GM18868 (cell line): ENCODE data around the gene TXNDC16.

Experiments used
- ATAC-seq: cut with Tn5 transposase; IDR thresholded peaks from one replicate; pipeline ENCODE4 v1.9.1; 2021; ENCODE audit warnings: mild to moderate bottlenecking, moderate library complexity; ENCODE audit not compliant: unreplicated experiment

TXNDC16 gene

DNA sequence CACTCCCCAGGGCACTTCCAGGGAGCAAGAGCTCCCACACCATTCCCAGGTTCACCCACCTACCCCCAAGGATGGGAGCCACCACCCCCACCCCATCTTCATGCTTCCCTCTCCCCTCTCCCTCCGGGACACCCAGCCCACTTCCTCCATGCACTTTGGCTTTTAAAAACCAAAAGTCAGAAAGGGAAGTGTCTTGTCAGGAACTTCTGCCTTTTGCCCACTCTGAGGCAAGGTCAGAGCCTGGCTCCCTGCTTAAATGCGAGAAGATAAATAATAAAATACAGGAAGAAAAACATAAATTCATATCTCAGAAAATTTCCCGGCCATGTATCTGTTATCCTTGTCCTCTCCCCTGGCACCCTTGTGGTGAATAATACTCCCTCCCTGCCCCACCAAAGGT lies 156.6 kb downstream of the TXNDC16 start:
- ATAC-seq: no peak

DNA sequence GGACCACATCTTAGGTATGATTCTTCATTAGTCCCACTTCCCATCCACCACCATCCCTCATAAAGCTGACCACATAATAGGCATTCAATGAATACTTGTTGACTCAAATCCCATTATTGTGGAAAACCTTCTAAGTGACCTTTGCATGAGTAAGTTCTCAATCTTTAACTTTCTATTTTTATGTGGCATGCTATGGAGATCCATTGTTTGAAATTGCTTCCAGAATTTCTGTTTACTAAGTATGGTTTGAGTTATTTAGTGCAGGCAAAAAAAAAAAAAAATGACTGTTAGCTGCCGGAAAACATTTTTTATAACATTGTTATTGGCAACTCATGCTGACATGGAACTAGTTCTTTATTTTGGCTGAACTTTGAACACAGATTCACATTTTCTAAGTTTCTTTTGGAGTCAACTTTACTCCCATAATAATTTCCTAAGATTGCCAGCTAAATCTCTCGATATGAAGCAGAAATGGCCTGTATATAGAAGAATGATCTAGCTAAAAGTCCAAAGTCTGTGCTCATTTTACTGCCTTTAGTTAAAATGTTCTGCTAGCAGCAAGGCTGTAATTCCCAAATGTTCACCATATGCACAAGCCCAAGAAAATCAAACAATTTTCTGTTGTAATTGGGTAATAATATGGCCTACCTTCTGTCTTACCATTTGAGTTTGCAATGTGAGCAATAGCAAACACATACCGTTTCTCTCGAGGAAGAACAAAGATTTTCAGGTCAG lies 160.3 kb downstream of the TXNDC16 start:
- no peak for ATAC-seq
